Nephron (organoid): ENCODE data around the gene SPINT3.

Experiments
- H3K27ac Mint-ChIP-seq, 3 experiments: 2 replicates each; pipeline ENCODE4 v1.8.0; 2020; ENCODE audit warnings: mixed read lengths in 3 of 3, mild to moderate bottlenecking in 2 of 3, moderate library complexity in 1 of 3
- H3K27me3 Mint-ChIP-seq: 2 replicates; pipeline ENCODE4 v1.8.0; 2021; ENCODE audit warnings: low read depth, mild to moderate bottlenecking, moderate library complexity, mixed read lengths
- H3K36me3 Mint-ChIP-seq: 2 replicates; pipeline ENCODE4 v1.8.0; 2020; ENCODE audit warnings: low read depth, mixed read lengths
- H3K4me1 Mint-ChIP-seq: 2 replicates; pipeline ENCODE4 v1.8.0; 2020; ENCODE audit warnings: mixed read lengths
- H3K4me3 Mint-ChIP-seq, 3 experiments: 2 replicates each; pipeline ENCODE4 v1.8.0; 2020; ENCODE audit warnings: mild to moderate bottlenecking in 3 of 3, mixed read lengths in 3 of 3, moderate library complexity in 2 of 3
- H3K9me3 Mint-ChIP-seq: 2 replicates; pipeline ENCODE4 v1.8.0; 2020; ENCODE audit warnings: mixed read lengths
- TF ChIP-seq, protein P1 (sequence below), 3 experiments: fragments of 200-600 bp; sonication (generic); IDR thresholded peaks; one replicate each; pipeline ENCODE4 v1.5.0; 2021; ENCODE audit warnings: antibody characterized with exemption in 3 of 3; ENCODE audit not compliant: unreplicated experiment in 3 of 3

Gene SPINT3

DNA sequence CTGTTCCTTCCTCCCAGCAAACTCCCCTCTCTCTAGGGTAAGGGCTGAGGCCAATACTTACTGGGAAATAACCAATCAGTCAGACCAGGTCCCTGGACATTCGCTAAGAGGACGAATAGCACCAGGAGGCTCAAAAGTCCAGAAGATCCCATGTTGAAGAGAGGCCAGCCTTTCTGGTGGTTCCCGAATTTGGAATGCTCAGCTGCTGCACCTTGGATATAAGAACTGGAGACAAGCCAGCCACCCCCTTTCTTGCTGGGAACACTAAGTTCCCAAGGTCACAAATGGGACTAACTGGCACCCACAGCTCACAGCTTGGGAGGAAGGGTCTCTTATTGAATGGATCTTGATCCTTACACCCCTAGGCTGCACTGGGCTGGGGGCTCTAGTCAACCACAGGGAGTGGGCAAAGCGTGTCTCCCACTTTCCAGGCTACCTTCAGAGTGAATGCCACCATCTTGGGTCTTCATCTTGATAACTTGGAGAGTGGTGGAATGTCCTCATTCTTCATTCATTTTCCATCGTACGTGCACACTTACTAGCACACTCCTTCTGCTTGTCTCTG lies 31.9 kb upstream of the SPINT3 start, which contains the start of gene EPPIN:
Gene EPPIN (minus strand): TSS at position 196 of the 565 bp plus-strand sequence. CDS start 44 bp downstream, at position 152.
- no peaks in the 10 kb centered on the region for H3K36me3 Mint-ChIP-seq
- peaks cover 30% of the 10 kb centered on the region for H3K27me3 Mint-ChIP-seq
- no peak within 1 kb of the TSS for H3K4me3 Mint-ChIP-seq
- TF ChIP-seq, protein P1, sequence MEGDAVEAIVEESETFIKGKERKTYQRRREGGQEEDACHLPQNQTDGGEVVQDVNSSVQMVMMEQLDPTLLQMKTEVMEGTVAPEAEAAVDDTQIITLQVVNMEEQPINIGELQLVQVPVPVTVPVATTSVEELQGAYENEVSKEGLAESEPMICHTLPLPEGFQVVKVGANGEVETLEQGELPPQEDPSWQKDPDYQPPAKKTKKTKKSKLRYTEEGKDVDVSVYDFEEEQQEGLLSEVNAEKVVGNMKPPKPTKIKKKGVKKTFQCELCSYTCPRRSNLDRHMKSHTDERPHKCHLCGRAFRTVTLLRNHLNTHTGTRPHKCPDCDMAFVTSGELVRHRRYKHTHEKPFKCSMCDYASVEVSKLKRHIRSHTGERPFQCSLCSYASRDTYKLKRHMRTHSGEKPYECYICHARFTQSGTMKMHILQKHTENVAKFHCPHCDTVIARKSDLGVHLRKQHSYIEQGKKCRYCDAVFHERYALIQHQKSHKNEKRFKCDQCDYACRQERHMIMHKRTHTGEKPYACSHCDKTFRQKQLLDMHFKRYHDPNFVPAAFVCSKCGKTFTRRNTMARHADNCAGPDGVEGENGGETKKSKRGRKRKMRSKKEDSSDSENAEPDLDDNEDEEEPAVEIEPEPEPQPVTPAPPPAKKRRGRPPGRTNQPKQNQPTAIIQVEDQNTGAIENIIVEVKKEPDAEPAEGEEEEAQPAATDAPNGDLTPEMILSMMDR (IDR thresholded peaks at IDR 0.05; ENCODE audit: unreplicated experiment in 3 of 3) = no peak
- H3K9me3 Mint-ChIP-seq = peaks cover 2% of the 10 kb centered on the region
- H3K27ac Mint-ChIP-seq = no peak within 1 kb of the TSS
- no peaks in the 10 kb centered on the region for H3K4me1 Mint-ChIP-seq

DNA sequence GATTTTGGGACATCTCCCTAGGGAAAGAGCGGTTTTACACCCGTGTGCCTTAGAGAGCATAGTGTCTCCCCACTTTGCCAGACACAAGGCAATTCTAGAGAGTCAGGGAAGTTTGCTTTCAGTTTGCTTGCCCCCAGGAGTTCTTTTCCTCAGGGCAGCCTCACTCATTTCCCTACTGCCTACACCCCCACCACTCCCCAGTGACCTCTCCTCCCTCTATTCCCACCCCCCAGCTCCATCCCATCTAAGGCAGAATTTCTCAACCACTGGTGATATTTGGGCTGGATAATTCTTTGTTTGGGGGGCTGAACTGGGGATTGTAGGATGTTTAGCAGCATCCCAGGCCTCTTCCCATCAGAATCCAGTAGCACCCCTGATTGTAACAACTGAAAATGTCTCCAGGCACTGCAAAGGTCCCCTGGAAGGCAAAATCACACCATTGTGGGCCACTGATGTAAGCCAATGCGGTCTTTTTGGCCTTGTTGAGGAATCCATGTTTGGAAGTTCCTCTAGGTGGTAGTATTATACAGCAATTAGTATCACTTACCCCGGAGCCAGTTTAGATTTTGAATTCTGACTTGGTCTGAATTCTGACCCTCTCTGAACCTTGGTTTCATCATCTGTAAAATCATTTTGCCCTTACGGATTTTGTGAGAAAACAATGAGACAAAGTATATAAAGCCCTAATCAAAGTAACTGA lies 30.5 kb upstream of the SPINT3 start:
- Mint-ChIP-seq H3K4me3 (no peak overlapping the region), H3K27ac (no peak overlapping the region), H3K9me3 (no peaks in the 10 kb centered on the region), H3K36me3 (no peaks in the 10 kb centered on the region), H3K4me1 (no peaks in the 10 kb centered on the region), H3K27me3 (peaks cover 31% of the 10 kb centered on the region)
- TF ChIP-seq, protein P1 (IDR thresholded peaks at IDR 0.05; ENCODE audit: unreplicated experiment in 3 of 3) = peak; percentile 35 to 50 (median 37)

DNA sequence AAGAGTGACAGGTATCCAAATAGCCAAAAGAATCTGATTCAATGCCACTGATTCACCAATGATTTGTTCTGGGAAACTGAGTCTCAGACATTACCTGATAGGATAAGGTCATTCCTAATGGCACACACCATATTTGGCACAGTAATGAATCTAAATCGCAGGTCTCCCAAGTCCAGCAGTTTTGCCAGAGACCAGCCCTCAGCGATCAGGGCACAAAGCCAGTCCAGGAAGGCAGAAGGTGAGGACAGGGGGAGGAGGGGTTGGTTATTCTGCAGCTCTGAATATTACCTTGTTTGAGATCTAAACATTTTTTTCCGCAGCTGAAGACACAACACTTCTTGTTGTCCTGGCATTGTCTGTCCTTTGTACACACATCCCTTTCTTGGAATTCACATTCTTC lies 29.9 kb upstream of the SPINT3 start:
- H3K27ac Mint-ChIP-seq = no peak overlapping the region
- TF ChIP-seq, protein P1 (IDR thresholded peaks at IDR 0.05; ENCODE audit: unreplicated experiment in 3 of 3) = no peak
- H3K9me3 Mint-ChIP-seq = no peaks in the 10 kb centered on the region
- H3K36me3 Mint-ChIP-seq = no peaks in the 10 kb centered on the region
- H3K27me3 Mint-ChIP-seq = peaks cover 33% of the 10 kb centered on the region
- no peaks in the 10 kb centered on the region for H3K4me1 Mint-ChIP-seq
- no peak overlapping the region for H3K4me3 Mint-ChIP-seq

DNA sequence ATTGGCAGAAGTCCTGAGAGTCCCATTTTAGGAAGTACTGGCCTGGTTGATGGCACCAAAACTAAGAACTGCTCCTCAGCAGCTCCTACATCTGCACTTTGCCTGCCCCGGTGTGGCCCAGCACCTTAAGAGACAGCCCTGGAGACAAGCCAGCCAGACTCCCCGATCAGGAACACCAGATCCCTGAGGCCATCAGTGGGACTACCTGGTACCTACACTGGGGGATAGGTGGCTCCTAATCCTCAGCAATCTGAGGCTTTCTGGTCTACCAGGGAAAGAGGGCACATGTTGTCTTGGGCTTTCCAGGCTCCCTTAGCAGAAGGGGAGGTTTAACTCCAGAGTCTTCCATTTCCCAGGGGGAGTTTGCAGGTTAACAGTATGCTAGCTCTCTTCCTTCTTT lies 24.0 kb upstream of the SPINT3 start, which contains the start of gene WFDC6:
Gene WFDC6 (minus strand): TSS at position 101 of the 400 bp plus-strand sequence. CDS start 75 bp downstream, at position 26.
- TF ChIP-seq, protein P1 (IDR thresholded peaks at IDR 0.05; ENCODE audit: unreplicated experiment in 3 of 3) = no peak
- Mint-ChIP-seq H3K27me3 (peaks cover 31% of the 10 kb centered on the region), H3K4me3 (no peak within 1 kb of the TSS), H3K27ac (no peak within 1 kb of the TSS), H3K9me3 (no peaks in the 10 kb centered on the region), H3K36me3 (no peaks in the 10 kb centered on the region), H3K4me1 (no peaks in the 10 kb centered on the region)

DNA sequence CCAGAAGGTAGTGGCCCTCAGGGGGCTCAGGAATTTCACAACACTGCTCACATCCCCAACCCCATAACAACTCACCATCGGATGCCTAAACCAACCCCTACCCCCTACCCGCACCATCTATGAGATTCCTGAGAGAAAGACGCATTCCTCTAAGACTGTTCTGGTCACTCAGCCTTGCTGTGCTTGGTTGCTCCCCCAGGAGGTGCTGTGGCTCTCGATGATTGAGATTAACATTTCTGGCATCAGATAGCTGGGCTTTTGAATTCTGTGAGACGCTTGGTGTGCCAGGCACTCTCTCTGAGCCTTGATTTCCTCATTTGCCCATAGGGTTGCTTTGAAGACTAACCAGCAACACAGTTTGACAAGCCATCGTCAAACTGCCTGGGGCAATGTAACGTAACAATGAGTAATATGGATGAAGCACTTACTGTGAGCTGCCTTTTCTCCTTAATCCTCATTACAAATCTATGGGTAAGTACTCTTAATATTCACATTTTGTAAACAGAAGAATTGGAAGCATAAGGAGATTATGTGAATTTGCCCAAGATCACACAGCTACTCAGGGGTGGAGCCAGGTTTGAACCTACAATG lies 22.9 kb upstream of the SPINT3 start:
- no peaks in the 10 kb centered on the region for H3K9me3 Mint-ChIP-seq
- H3K27me3 Mint-ChIP-seq = peaks cover 24% of the 10 kb centered on the region
- H3K27ac Mint-ChIP-seq = no peak overlapping the region
- no peaks in the 10 kb centered on the region for H3K4me1 Mint-ChIP-seq
- TF ChIP-seq, protein P1 (IDR thresholded peaks at IDR 0.05; ENCODE audit: unreplicated experiment in 3 of 3) = no peak
- no peaks in the 10 kb centered on the region for H3K36me3 Mint-ChIP-seq
- H3K4me3 Mint-ChIP-seq = no peak overlapping the region
